ENCODE measurements around the gene SYNC.

DNA sequence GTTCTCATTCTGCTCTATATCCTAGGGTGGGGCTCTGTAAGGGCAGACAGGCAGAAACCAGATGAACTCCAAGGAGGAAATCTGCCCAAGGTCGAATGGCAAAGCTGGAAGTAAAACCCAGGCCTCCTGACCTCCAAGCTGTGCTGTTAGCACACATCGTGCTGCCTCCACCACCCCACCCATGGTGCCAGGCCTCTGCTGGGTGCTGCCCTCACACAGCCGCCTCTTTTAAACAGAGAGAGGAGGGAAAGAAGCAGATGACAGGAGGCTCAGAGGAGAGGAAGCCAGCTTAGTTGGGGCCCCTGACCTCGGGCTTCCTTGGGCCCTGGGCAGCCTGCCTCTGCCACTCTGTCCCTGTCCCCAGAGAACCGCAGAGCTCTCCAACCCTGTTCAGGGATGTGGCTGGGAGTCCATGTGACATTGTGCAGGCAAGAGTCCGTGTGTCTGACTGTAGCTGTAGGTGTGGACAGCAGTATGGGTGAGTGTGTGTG is 1.1 kb downstream of the SYNC start:
- TF ChIP-seq, protein P1, sequence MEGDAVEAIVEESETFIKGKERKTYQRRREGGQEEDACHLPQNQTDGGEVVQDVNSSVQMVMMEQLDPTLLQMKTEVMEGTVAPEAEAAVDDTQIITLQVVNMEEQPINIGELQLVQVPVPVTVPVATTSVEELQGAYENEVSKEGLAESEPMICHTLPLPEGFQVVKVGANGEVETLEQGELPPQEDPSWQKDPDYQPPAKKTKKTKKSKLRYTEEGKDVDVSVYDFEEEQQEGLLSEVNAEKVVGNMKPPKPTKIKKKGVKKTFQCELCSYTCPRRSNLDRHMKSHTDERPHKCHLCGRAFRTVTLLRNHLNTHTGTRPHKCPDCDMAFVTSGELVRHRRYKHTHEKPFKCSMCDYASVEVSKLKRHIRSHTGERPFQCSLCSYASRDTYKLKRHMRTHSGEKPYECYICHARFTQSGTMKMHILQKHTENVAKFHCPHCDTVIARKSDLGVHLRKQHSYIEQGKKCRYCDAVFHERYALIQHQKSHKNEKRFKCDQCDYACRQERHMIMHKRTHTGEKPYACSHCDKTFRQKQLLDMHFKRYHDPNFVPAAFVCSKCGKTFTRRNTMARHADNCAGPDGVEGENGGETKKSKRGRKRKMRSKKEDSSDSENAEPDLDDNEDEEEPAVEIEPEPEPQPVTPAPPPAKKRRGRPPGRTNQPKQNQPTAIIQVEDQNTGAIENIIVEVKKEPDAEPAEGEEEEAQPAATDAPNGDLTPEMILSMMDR (IDR thresholded peaks at IDR 0.05; ENCODE audit: poor library complexity), result no peak
- TF ChIP-seq EZH2 (IDR thresholded peaks at IDR 0.05; ENCODE audit: borderline replicate concordance), result no peak
